Prostate gland (tissue), 2 donors: ENCODE measurements around the gene DHRS1. TPM values are rescaled to one million over a fixed set of nuclear protein-coding genes. Genes with fewer than 3 reads are reported as not detected.

ENCODE experiments used
- DNase-seq: peaks from one replicate; pipeline ENCODE4 v3.0.0-alpha.2; 2019; ENCODE audit warnings: low spot score
- H3K27ac ChIP-seq, 2 donors: fragments of 200-600 bp; sonication (generic); 2 replicates each; pipeline ENCODE4 v1.5.1; 2017 to 2019
- H3K27me3 ChIP-seq: fragments of 200-600 bp; sonication (generic); replicated peaks from 2 replicates; pipeline ENCODE4 v1.5.1; 2019; ENCODE audit not compliant: insufficient read depth
- H3K36me3 ChIP-seq, 2 donors: fragments of 200-600 bp; sonication (generic); 1 replicate in 1 of 2; 2 replicates in 1 of 2; pipeline versions ENCODE4 v1.5.1 to v1.8.1; 2017 to 2019
- H3K4me1 ChIP-seq: fragments of 200-600 bp; sonication (generic); replicated peaks from 2 replicates; pipeline ENCODE4 v1.5.1; 2019
- H3K4me3 ChIP-seq, 2 donors: fragments of 200-600 bp; sonication (generic); 2 replicates each; pipeline ENCODE4 v1.5.1; 2017 to 2019
- H3K9me3 ChIP-seq: fragments of 200-600 bp; sonication (generic); 2 replicates; pipeline ENCODE4 v1.5.1; 2017
- CTCF ChIP-seq, 4 experiments: fragments of 200-600 bp in 2 of 4; fragments of 450-650 bp in 2 of 4; sonication (generic) in 2 of 4; IDR thresholded peaks; 1 replicate in 3 of 4; 2 replicates in 1 of 4; pipeline ENCODE4 v1.5.1; 2016 to 2019; ENCODE audit warnings: antibody characterized with exemption in 4 of 4, mild to moderate bottlenecking in 2 of 4, moderate library complexity in 2 of 4
- POLR2A ChIP-seq: fragments of 450-650 bp; IDR thresholded peaks from one replicate; pipeline ENCODE4 v1.6.1; 2016; ENCODE audit warnings: antibody characterized with exemption, mild to moderate bottlenecking
- POLR2AphosphoS5 ChIP-seq: sonication (generic); formaldehyde crosslinking; IDR thresholded peaks from one replicate; pipeline ENCODE4 v1.6.1; 2017; ENCODE audit warnings: antibody characterized with exemption
- WGBS: methylation state at CpG from one replicate; pipeline ENCODE4 v1.1.5; 2018; 5-methylcytosine and 5-hydroxymethylcytosine counted together
- intact Hi-C: fragments of 100-400 bp; cut with DNase I; formaldehyde crosslinking; loops from one replicate; pipeline ENCODE4 v1.14.2; 2022
- total RNA-seq, 2 donors: library from RNA; depleted of rRNA; stranded (reverse); fragments of >200 nt; gene quantifications; one replicate each; pipeline ENCODE4 v1.1.0, GENCODE V29; 2016

DHRS1 gene
- total RNA-seq, 2 donors from 2014 or later: 16.9 to 74.0 TPM

DNA sequence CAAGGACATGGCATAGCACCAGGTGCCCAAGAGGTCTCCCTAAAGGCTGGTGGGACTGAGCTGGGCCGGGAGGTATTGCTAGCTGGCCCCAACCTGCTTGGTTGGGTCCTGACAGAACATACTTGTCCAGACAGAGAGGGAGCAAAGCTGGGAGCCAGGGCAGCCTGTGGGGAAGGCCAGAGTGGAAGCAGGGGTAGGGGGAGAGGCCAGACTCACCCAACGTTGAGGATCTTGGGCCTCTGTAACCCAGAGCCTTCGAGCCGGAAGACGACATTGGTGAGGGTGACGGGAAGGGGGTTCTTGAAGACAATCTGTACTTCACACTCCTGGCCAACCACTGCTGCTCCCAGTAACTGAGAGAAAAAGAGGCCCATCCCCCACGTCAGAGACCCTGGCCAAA lies 45.6 kb downstream of the DHRS1 start:
- no peak overlapping the region for H3K27ac ChIP-seq
- H3K27me3 ChIP-seq: no peaks in the 10 kb centered on the region
- H3K4me3 ChIP-seq: no peak overlapping the region
- no peaks in the 10 kb centered on the region for H3K4me1 ChIP-seq
- no peaks in the 10 kb centered on the region for H3K9me3 ChIP-seq
- WGBS: 88% methylated on average over 7 of the region's 7 CpGs
- no peak for TF ChIP-seq CTCF (IDR thresholded peaks at IDR 0.05)
- TF ChIP-seq POLR2AphosphoS5: no peak
- TF ChIP-seq POLR2A: no peak
- DNase-seq: no peak
- H3K36me3 ChIP-seq: no peaks in the 10 kb centered on the region
- intact Hi-C loops: no loop called here

- Histone ChIP-seq H3K4me3 (no peak overlapping the region), H3K4me1 (no peaks in the 10 kb centered on the region), H3K27ac (no peak overlapping the region), H3K9me3 (no peaks in the 10 kb centered on the region), H3K27me3 (no peaks in the 10 kb centered on the region), H3K36me3 (no peaks in the 10 kb centered on the region)
- 75% methylated on average over 11 of the region's 11 CpGs for WGBS
- DNase-seq: no peak
- TF ChIP-seq CTCF (IDR thresholded peaks at IDR 0.05) (no peak), POLR2AphosphoS5 (no peak), POLR2A (no peak)
- intact Hi-C loops: no loop called here
Measured at GRCh38 chr14:24252289-24253124, 47.1 kb downstream of the DHRS1 start.

DNA sequence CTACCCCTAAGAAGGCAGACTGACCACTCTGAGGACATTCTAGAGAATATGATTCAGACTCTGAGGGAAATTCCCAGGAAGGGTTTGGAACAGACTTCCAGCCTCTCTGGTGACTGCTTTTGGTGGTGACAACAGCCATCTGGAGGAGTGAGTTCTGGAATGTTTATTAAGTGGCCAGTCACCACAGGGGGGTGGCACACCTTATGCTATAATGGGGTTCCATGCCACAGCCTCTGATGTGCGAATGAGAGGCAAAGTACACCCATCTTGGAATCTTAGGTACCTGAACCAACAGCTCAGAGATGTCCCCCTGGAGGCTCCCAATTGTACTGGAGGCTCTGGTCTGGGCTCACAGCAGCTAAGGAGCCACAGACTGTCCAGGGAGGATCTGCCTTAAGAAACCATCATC lies 47.7 kb downstream of the DHRS1 start:
- no peak overlapping the region for H3K27ac ChIP-seq
- no peaks in the 10 kb centered on the region for H3K27me3 ChIP-seq
- no peak for DNase-seq
- intact Hi-C loops: no loop called here
- H3K4me1 ChIP-seq: no peaks in the 10 kb centered on the region
- WGBS: 91% methylated on average over 1 of the region's 1 CpG
- no peak overlapping the region for H3K4me3 ChIP-seq
- H3K9me3 ChIP-seq: no peaks in the 10 kb centered on the region
- no peak for TF ChIP-seq POLR2AphosphoS5
- TF ChIP-seq POLR2A: no peak
- no peak for TF ChIP-seq CTCF (IDR thresholded peaks at IDR 0.05)
- no peaks in the 10 kb centered on the region for H3K36me3 ChIP-seq

- H3K9me3 ChIP-seq: no peaks in the 10 kb centered on the region
- no peaks in the 10 kb centered on the region for H3K36me3 ChIP-seq
- no peak overlapping the region for H3K27ac ChIP-seq
- no peaks in the 10 kb centered on the region for H3K27me3 ChIP-seq
- 57% methylated on average over 4 of the region's 4 CpGs for WGBS
- TF ChIP-seq CTCF (IDR thresholded peaks at IDR 0.05) (no peak), POLR2A (no peak), POLR2AphosphoS5 (no peak)
- no peak for DNase-seq
- intact Hi-C loops: no loop called here
- no peaks in the 10 kb centered on the region for H3K4me1 ChIP-seq
- no peak overlapping the region for H3K4me3 ChIP-seq
Measured at GRCh38 chr14:24250354-24250753, 49.2 kb downstream of the DHRS1 start.
